GM21717 (cell line): ENCODE results near the gene NFILZ.
"Not testable (repeated sequence)": the region's sequence is repeated elsewhere in the genome, so short reads cannot be mapped to it uniquely, and the experiment has no call there.

Source experiments
- ATAC-seq: cut with Tn5 transposase; IDR thresholded peaks from one replicate; pipeline ENCODE4 v1.9.1; 2021; ENCODE audit warnings: mild to moderate bottlenecking, moderate library complexity; ENCODE audit not compliant: unreplicated experiment

NFILZ gene

DNA sequence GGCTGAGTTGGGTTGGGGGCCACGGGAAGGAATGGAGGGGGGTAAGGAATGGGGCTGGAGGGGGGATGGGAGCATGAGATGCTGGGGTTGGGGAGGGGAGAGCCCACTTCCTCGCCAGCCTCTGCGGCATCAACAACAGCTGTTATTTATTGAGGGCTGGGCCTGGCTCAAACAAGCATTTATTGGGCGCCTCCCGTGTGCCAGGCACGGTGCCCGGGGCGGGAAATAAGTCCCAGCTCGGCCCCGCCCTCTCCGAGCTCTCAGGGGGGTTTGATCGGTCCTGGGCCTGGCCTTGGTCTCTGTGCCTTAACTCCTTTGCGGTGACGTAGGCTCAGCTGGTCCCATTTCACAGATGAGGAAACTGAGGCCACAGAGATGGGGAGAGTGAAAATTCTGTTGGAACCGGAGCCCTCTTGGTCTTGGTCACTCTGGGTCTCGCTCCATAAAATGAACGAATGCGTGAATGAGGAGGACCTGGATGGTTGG is 19.0 kb upstream of the NFILZ start:
- no peak for ATAC-seq

DNA sequence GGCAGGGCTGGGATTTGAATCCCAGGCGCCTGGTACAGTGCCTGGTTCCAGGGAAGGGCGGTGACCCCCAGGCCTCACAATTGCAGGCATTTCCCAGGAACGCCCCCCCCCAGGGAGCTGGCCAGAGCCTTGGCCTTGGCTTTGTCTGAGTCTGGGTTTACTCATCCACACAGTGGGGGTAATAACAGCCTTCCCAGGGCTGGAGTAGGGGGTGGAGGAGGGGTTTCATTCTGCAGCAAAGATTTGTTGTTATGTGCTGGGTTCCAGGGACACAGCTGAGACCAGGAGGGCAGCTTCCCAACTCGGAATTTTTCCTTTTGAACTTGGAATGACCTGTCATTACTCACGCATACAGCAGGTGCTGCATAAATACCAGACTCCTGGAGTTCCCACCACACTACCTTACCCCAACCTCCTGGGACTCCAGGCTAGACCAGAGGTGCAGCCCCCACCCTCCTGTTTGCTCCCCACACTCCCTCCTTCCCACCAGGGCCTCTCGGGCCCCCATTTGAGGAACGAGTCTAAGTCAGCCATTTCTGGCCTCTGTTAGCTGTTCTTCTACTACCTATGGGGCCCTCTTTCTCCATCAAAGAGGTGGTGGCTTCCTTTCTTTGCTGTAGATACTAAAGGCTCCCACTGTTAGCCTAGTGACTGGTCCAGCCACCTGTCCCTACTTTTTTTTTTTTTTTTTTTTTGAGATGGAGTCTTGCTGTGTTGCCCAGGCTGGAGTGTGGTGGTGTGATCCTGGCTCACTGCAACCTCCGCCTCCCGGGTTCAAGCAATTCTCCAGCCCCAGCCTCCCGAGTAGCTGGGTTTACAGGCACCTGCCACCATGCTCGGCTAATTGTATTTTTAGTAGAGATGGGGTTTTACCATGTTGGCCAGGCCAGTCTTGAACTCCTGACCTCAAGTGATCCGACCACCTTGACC is 18.3 kb upstream of the NFILZ start:
- no peak for ATAC-seq

DNA sequence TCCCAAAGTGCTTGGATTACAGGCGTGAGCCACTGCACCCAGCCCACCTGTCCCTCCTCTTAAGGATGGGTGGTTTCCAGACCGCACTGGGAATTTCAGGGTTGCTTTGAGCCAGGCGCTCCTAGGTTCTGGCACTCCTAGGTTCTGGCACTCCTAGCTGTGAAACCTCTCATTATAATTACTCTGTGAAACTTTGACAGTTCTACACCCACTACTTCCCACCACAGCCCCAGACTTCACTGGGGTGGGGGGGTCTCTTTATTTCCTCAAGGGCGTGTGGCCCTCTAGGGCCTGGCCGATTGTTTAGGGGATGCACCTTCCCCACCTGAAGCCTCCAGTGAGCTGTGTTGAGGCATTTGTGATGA is 17.6 kb upstream of the NFILZ start:
- no peak for ATAC-seq

DNA sequence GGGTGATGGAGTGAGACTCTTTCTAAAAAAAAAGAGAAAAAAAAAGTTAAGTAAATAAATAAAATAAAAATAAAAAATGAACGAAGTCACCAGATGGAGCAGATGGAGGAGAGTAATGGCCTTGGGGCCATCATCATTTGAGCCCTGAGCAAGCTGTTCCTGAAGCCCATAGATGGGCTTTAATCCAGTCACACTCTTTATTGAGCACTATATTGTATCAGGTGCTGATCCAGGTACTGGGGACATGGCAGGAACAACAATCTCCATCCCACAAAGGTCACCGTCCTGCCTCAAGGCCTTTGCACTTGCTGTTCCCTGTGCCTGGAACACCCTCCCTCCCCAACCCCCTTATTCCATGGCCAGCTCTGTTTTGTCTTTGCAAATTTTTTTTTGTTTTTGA is 16.0 kb upstream of the NFILZ start:
- ATAC-seq = no peak

DNA sequence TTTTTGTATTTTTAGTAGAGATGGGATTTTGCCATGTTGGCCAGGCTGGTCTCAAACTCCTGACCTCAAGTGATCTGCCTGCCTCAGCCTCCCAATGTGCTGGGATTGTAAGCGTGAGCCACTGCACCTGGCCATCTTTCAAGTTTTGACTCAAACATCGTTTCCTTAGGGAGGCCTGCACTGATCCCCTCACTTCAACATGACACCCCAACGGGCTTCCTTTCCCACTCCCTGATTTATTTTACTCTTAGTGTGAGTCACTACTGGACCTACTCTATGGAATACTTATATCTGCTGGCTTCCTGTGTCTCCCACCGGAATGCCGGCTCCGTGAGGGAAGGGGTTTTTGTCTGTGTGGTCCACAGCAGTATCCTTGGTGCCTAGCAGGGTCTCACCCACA is 15.4 kb upstream of the NFILZ start:
- no peak for ATAC-seq

DNA sequence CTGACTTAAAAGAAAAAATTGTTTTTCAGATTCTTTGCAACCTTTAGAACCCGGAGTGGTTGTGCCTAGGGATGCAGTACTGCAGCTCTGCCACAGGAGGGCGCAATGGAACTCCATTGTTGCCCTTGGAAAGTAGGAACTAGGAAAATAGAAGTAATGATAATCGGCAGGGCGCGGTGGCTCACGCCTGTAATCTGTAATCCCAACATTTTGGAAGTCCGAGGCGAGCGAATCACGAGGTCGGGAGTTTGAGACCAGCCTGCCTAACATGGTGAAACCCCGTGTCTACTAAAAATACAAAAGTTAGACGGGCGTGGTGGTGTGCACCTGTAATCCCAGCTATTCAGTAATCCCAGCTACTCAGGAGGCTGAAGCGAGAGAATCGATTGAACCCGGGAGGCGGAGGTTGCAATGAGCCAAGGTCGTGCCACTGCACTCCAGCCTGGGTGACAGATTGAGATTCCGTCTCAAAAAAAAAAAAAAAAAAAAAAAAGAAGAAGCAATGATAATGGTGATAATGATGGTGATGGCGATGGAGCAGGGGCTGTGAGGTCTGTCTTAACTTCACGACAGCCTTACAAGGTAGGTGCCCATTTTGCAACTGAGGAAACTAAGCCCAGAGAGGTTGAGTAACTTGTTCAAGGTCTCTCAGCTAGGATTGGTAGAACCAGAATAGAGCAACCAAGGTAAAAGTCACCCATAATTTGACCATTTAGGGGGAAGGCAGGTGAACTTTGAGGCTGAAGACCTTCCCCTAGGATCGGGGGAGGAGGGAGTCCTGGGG is 14.4 kb upstream of the NFILZ start:
- no peak for ATAC-seq

- no peak for ATAC-seq
Observed at GRCh38 chr19:8616861-8617260, 13.6 kb upstream of the NFILZ start.

DNA sequence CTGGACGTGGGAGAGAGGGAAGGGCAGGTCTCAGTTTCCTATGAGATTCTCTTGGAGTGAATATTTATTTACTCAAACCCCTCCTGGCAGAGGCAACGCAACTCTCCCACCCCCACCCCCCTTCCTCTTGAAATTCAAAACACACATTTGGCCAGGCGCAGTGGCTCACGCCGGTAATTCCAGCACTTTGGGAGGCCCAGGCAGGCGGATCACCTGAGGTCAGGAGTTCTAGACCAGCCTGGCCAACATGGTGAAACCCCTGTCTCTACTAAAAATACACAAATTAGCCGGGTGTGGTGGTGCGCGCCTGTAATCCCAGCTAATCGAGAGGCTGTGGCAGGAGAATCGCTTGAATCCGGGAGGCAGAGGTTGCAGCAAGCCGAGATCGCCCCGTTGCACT is 13.1 kb upstream of the NFILZ start:
- ATAC-seq = not testable (repeated sequence)

GRCh38 chr19:8617984-8618383 is 12.4 kb upstream of the NFILZ start:
- no peak for ATAC-seq

DNA sequence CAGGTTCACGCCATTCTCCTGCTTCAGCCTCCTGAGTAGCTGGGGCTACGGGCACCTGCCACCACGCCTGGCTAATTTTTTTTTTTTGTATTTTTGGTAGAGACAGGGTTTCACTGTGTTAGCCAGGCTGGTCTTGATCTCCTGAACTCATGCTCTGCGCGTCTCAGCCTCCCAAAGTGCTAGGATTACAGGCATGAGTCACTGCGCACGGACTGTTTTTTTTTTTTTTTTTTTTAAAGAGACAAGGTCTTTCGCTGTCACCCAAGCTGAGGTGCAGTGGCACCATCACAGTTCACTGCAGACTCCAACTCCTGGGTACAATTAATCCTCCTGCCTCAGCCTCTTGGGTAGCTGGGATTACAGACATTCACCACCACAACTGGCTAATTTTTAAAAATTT is 11.7 kb upstream of the NFILZ start:
- ATAC-seq = no peak

DNA sequence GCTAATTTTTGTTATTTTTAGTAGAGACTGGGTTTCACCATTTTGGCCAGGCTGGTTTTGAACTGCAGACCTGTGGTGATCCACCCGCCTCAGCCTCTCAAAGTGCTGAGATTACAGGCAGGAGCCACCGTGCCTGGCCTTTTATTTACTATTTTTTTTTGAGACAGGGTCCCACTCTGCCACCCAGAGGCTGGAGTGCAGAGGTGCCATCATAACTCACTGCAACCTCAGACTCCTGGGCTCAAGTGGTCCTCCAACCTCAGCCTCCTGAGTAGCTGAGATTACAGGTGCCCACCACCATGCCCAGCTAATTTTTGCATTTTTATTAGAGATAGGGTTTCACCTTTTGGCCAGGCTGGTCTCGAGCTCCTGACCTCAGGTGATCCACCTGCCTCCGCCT is 7.5 kb upstream of the NFILZ start:
- not testable (repeated sequence) for ATAC-seq

DNA sequence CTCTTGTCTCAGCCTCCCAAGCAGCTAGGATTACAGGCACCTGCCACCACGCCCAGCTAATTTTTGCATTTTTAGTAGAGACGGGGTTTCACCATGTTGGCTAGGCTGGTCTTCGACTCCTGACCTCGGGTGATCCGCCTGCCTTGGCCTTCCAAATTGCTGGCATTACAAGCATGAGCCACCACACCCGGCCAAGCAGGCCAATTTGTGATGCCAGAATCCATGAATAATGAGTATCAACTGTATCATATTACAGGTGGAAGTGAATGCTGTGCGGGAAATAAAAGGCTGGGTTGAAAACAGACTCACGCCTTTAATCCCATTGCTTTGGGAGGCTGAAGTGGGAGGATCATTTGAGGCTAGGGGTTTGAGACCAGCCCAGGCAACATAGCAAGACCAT is 3.6 kb upstream of the NFILZ start:
- ATAC-seq = no peak

DNA sequence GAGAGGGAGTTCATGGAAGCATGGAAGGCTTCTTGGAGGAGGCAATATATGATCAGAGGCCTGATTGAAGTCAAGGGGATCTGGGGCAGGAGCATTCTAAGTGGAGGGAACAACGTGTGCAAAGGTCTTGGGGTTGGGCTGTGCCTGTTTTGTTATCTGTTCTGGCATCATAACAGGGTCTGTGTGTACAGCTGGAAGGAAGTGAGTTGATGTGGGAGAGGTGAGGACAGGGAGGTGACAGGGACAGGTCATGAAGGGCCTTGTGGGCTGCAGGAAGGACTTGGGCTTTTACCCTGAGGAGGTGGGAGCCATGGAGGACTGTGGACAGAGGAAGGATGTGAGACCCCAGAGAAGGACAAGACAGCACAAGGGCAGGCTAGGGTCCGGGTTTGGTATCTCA is 1.2 kb upstream of the NFILZ start:
- no peak for ATAC-seq

DNA sequence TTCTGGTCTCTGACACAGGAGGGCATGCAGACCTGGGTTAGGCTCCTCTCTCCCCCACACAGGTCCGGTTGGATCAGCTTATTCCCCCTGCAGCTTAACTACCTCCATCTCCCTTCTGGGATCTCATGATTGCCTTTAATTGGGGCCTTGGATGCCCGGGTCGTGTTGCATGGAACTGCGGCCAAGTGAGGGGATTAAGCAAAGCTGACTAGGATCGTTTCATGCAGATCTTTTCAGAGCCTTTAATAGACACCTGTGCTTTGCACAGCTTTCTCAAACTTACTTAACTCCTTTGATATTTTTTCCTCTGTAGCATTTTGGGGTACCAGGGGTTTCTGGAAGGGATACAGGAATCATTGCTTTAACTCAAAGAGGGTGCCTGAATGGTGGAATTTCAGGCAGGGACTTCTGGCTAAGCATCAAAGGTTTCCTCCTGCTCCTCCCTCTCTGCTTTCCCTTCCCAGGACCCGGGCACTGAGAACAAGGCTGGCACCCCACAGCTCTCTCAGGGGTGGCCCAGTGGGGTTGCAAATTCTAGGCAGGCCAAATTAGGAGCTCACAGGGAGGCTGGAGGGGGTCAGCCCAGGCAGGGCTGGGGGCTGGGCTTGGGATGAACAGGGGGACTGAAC is 477 bp downstream of the NFILZ start:
- ATAC-seq = no peak

GRCh38 chr19:8631425-8631819 is 989 bp downstream of the NFILZ start:
- ATAC-seq = no peak

- no peak for ATAC-seq
Observed at GRCh38 chr19:8635422-8635821, 5.0 kb downstream of the NFILZ start.

DNA sequence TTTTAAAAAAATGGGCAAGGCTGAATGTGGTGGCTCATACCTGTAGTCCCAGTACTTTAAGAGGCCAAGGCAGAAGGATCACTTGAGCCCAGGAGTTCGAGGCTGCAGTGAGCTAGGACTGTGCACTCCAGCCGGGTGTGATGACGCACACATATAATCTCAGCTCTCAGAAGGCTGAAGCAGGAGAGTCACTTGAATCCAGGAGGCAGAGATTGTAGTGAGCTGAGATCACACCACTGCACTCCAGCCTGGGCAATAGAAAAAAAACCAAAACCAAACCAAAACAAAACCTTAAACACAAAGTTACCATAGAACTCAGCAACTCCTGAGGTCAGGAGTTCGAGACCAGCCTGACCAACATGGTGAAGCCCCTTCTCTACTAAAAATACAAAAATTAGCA is 6.6 kb downstream of the NFILZ start:
- ATAC-seq = not testable (repeated sequence)

DNA sequence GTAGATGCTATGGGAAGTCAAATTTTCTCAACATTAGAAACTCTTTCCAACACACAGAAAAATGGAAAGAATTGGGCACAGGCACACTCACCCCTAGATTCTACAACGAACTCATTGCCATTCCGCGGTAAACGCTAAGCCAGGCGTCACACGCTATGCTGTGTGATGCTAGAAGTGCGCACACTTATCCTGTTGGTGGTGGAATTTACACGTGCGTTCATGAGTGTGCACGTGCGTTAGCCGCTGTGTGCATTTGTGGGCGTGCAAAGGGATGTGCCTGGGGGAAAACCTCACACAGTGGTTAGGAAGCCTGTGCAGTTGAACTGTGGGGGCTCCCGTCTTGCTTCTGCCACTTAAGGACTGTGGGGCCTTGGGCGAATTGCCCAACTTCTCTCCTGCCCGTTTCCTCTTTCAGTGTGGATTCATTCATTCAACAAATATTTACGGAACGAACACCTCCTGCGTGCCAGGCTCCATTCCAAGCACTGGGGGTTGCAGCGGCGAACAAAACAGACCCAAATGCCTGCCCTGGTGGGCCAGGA is 7.7 kb downstream of the NFILZ start:
- no peak for ATAC-seq

GRCh38 chr19:8639821-8640401 is 9.5 kb downstream of the NFILZ start:
- ATAC-seq = no peak

- no peak for ATAC-seq
Observed at GRCh38 chr19:8640402-8641004, 10.1 kb downstream of the NFILZ start.
